Measurements from ENCODE around the gene MAST4. TPM values are rescaled to one million over a fixed set of nuclear protein-coding genes. Genes with fewer than 3 reads are reported as not detected.

Gene MAST4
- polyA plus RNA-seq, 1 donor (not counting 4 experiments of a cell fraction or from before 2014, with no cell fraction given): 19.8 TPM

DNA sequence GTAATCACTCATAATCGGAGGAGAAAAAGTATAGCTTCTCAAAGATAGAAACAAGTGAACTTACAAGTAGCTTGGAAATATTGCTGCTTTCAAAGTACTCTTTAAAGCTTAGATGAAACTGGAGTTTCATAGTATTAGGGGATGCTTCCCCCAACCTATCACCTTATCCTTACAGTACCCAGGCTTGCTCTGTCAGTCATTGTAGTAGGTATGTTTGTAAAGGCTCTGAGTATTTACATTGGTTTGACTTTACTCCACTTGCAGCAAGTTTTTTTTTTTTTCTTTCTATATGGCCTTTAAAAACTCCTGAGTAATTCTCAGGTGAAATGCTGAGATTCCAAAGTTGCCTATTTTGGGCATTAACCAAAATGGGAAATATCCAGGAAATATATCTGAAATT, 515.6 kb downstream of the MAST4 start:
- DNase-seq (ENCODE audit: low read depth, low spot score) (no peak), FAIRE-seq (no peak)
- Histone ChIP-seq H3K27ac (ENCODE audit: control insufficient read depth, insufficient read depth, low read length) (no peak overlapping the region), H2AFZ (ENCODE audit: control insufficient read depth, low read length) (no peak overlapping the region), H3K9me1 (ENCODE audit: control insufficient read depth, extremely low read depth, insufficient read depth, low read length) (no peaks in the 10 kb centered on the region), H3K36me3 (ENCODE audit: control insufficient read depth in 2 of 2, extremely low read depth in 1 of 2, insufficient read depth in 2 of 2, low read length in 2 of 2) (peaks cover 13 to 26% of the 10 kb centered on the region in 2 experiments), H3K9me3 (ENCODE audit: control insufficient read depth, low read depth, low read length) (no peaks in the 10 kb centered on the region), H3K4me2 (ENCODE audit: control insufficient read depth, extremely low read depth, insufficient read depth, low read depth, low read length) (no peak overlapping the region), H3K27me3 (ENCODE audit: control insufficient read depth, extremely low read depth, insufficient read depth, low read length) (no peaks in the 10 kb centered on the region), H3K4me3 (ENCODE audit: control insufficient read depth in 2 of 3, extremely low read depth in 1 of 3, insufficient read depth in 2 of 3, low read depth in 1 of 3, low read length in 3 of 3) (no peak overlapping the region), H3K4me1 (ENCODE audit: control insufficient read depth, extremely low read depth, insufficient read depth, low read length) (no peaks in the 10 kb centered on the region), H3K79me2 (ENCODE audit: control insufficient read depth, insufficient read depth, low read length) (no peaks in the 10 kb centered on the region), H3K9ac (ENCODE audit: control insufficient read depth, extremely low read depth, insufficient read depth, low read length) (no peak overlapping the region), H4K20me1 (ENCODE audit: control insufficient read depth, extremely low read depth, insufficient read depth, low read length) (no peaks in the 10 kb centered on the region)
- TF ChIP-seq EZH2 (IDR thresholded peaks at IDR 0.05; ENCODE audit: low read length): no peak
- TF ChIP-seq, protein P1, sequence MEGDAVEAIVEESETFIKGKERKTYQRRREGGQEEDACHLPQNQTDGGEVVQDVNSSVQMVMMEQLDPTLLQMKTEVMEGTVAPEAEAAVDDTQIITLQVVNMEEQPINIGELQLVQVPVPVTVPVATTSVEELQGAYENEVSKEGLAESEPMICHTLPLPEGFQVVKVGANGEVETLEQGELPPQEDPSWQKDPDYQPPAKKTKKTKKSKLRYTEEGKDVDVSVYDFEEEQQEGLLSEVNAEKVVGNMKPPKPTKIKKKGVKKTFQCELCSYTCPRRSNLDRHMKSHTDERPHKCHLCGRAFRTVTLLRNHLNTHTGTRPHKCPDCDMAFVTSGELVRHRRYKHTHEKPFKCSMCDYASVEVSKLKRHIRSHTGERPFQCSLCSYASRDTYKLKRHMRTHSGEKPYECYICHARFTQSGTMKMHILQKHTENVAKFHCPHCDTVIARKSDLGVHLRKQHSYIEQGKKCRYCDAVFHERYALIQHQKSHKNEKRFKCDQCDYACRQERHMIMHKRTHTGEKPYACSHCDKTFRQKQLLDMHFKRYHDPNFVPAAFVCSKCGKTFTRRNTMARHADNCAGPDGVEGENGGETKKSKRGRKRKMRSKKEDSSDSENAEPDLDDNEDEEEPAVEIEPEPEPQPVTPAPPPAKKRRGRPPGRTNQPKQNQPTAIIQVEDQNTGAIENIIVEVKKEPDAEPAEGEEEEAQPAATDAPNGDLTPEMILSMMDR (optimal IDR thresholded peaks at IDR 0.05 in 1 of 3, IDR thresholded peaks at IDR 0.05 in 1 of 3, conservative IDR thresholded peaks at IDR 0.05 in 1 of 3; ENCODE audit: extremely low read depth in 1 of 3, insufficient read depth in 2 of 3, low read length in 3 of 3): no peak
- dilution Hi-C loops (cut with MboI; ENCODE audit: extremely low pct_ligation_motif_present, low sequenced_read_pairs): no loop called here

- Histone ChIP-seq H3K9ac (ENCODE audit: control insufficient read depth, extremely low read depth, insufficient read depth, low read length) (no peak overlapping the region), H3K9me3 (ENCODE audit: control insufficient read depth, low read depth, low read length) (no peaks in the 10 kb centered on the region), H3K27me3 (ENCODE audit: control insufficient read depth, extremely low read depth, insufficient read depth, low read length) (no peaks in the 10 kb centered on the region), H3K36me3 (ENCODE audit: control insufficient read depth in 2 of 2, extremely low read depth in 1 of 2, insufficient read depth in 2 of 2, low read length in 2 of 2) (peaks cover 20 to 43% of the 10 kb centered on the region in 2 experiments), H3K9me1 (ENCODE audit: control insufficient read depth, extremely low read depth, insufficient read depth, low read length) (peaks cover under 1% of the 10 kb centered on the region), H3K79me2 (ENCODE audit: control insufficient read depth, insufficient read depth, low read length) (no peaks in the 10 kb centered on the region), H3K4me3 (ENCODE audit: control insufficient read depth in 2 of 3, extremely low read depth in 1 of 3, insufficient read depth in 2 of 3, low read depth in 1 of 3, low read length in 3 of 3) (no peak overlapping the region), H3K27ac (ENCODE audit: control insufficient read depth, insufficient read depth, low read length) (no peak overlapping the region), H3K4me1 (ENCODE audit: control insufficient read depth, extremely low read depth, insufficient read depth, low read length) (no peaks in the 10 kb centered on the region), H3K4me2 (ENCODE audit: control insufficient read depth, extremely low read depth, insufficient read depth, low read depth, low read length) (no peak overlapping the region), H2AFZ (ENCODE audit: control insufficient read depth, low read length) (no peak overlapping the region), H4K20me1 (ENCODE audit: control insufficient read depth, extremely low read depth, insufficient read depth, low read length) (no peaks in the 10 kb centered on the region)
- DNase-seq (ENCODE audit: low read depth, low spot score) (no peak), FAIRE-seq (no peak)
- TF ChIP-seq, protein P1 (optimal IDR thresholded peaks at IDR 0.05 in 1 of 3, IDR thresholded peaks at IDR 0.05 in 1 of 3, conservative IDR thresholded peaks at IDR 0.05 in 1 of 3; ENCODE audit: extremely low read depth in 1 of 3, insufficient read depth in 2 of 3, low read length in 3 of 3): no peak
- no peak for TF ChIP-seq EZH2 (IDR thresholded peaks at IDR 0.05; ENCODE audit: low read length)
- dilution Hi-C loops (cut with MboI; ENCODE audit: extremely low pct_ligation_motif_present, low sequenced_read_pairs): no loop called here
Observed at GRCh38 chr5:67115246-67115645, 519.1 kb downstream of the MAST4 start.

Data from keratinocyte (primary cell).